Neural cell (in vitro differentiated cells): Measurements from ENCODE around the gene PTPRN2.

Experiments used
- CTCF ChIP-seq: fragments of 450-650 bp; IDR thresholded peaks from 2 replicates; pipeline ENCODE4 v1.5.1; 2014; ENCODE audit warnings: antibody characterized with exemption, mild to moderate bottlenecking, moderate library complexity; ENCODE audit not compliant: poor library complexity, severe bottlenecking
- EP300 ChIP-seq: fragments of 450-650 bp; conservative IDR thresholded peaks from 2 replicates; pipeline ENCODE4 v1.6.1; 2014; ENCODE audit warnings: antibody characterized with exemption, mild to moderate bottlenecking, moderate library complexity; ENCODE audit not compliant: poor library complexity, severe bottlenecking
- EZH2 ChIP-seq: fragments of 200-600, 300-800 bp; shearing (Covaris generic), sonication (generic); IDR thresholded peaks from 2 replicates; pipeline ENCODE4 v1.6.1; 2014; ENCODE audit warnings: antibody characterized with exemption, low read length, borderline replicate concordance, mild to moderate bottlenecking; ENCODE audit not compliant: insufficient read depth, poor library complexity, severe bottlenecking
- POLR2AphosphoS5 ChIP-seq: IDR thresholded peaks from 2 replicates; pipeline ENCODE4 v1.6.1; 2012
- REST ChIP-seq: IDR thresholded peaks from 2 replicates; pipeline ENCODE4 v1.6.1; 2012; ENCODE audit warnings: borderline replicate concordance
- SMC3 ChIP-seq: fragments of 450-650 bp; conservative IDR thresholded peaks from 2 replicates; pipeline ENCODE4 v1.6.1; 2014; ENCODE audit warnings: antibody characterized with exemption, mild to moderate bottlenecking, moderate library complexity; ENCODE audit not compliant: poor library complexity
- TAF1 ChIP-seq: IDR thresholded peaks from 2 replicates; pipeline ENCODE4 v1.6.1; 2012; ENCODE audit warnings: low read depth

- TF ChIP-seq CTCF, result no peak
- TF ChIP-seq SMC3, result no peak
- no peak for TF ChIP-seq TAF1
- no peak for TF ChIP-seq EZH2
- TF ChIP-seq EP300, result no peak
- no peak for TF ChIP-seq POLR2AphosphoS5
- TF ChIP-seq REST, result no peak
These were observed 360.2 kb downstream of the PTPRN2 start for GRCh38 chr7:158227258-158227984.
